ENCODE data around the gene ZNF69.
"Not testable (repeated sequence)": the region's sequence is repeated elsewhere in the genome, so short reads cannot be mapped to it uniquely, and the experiment has no call there.

ZNF69 gene

GRCh38 chr19:11921852-11922495, 34.4 kb downstream of the ZNF69 start:
- Histone ChIP-seq H3K4me3 (ENCODE audit: low read length) (no peak overlapping the region), H3K36me3 (ENCODE audit: insufficient read depth, low read length) (no peaks in the 10 kb centered on the region), H3K4me1 (ENCODE audit: insufficient read depth, low read length) (peaks cover 6% of the 10 kb centered on the region), H3K9me3 (ENCODE audit: low read length) (peaks cover 1% of the 10 kb centered on the region), H2AFZ (ENCODE audit: low read depth, low read length) (no peak overlapping the region), H3K27me3 (ENCODE audit: insufficient read depth, low read length) (no peaks in the 10 kb centered on the region)

GRCh38 chr19:11924886-11925650, 37.5 kb downstream of the ZNF69 start, which contains the start of gene ZNF700:
Gene ZNF700, plus strand, starts transcription at chr19:11925107. Its CDS starts 104 bp downstream, at chr19:11925211.
- H3K4me3 ChIP-seq (ENCODE audit: low read length) = peak within 1 kb of the TSS; percentile 88
- peak within 1 kb of the TSS; percentile 58 for H2AFZ ChIP-seq (ENCODE audit: low read depth, low read length)
- peaks cover 20% of the 10 kb centered on the region for H3K9me3 ChIP-seq (ENCODE audit: low read length)
- H3K27me3 ChIP-seq (ENCODE audit: insufficient read depth, low read length) = no peaks in the 10 kb centered on the region
- peaks cover 6% of the 10 kb centered on the region for H3K4me1 ChIP-seq (ENCODE audit: insufficient read depth, low read length)
- peaks cover 12% of the 10 kb centered on the region for H3K36me3 ChIP-seq (ENCODE audit: insufficient read depth, low read length)

- not testable (repeated sequence) for H3K27me3 ChIP-seq (ENCODE audit: insufficient read depth, low read length); H3K4me1 ChIP-seq (ENCODE audit: insufficient read depth, low read length)
- H2AFZ ChIP-seq (ENCODE audit: low read depth, low read length) = peak overlapping the region; percentile 58
- H3K4me3 ChIP-seq (ENCODE audit: low read length) = peak overlapping the region; percentile 88
- peaks cover 16% of the 10 kb centered on the region for H3K36me3 ChIP-seq (ENCODE audit: insufficient read depth, low read length)
- peaks cover 25% of the 10 kb centered on the region for H3K9me3 ChIP-seq (ENCODE audit: low read length)
Measured at GRCh38 chr19:11925651-11926187, 38.1 kb downstream of the ZNF69 start.

GRCh38 chr19:11927227-11927626, 39.6 kb downstream of the ZNF69 start:
- Histone ChIP-seq H3K36me3 (ENCODE audit: insufficient read depth, low read length) (peaks cover 16% of the 10 kb centered on the region), H3K9me3 (ENCODE audit: low read length) (peaks cover 26% of the 10 kb centered on the region), H2AFZ (ENCODE audit: low read depth, low read length) (no peak overlapping the region), H3K27me3 (ENCODE audit: insufficient read depth, low read length) (no peaks in the 10 kb centered on the region), H3K4me1 (ENCODE audit: insufficient read depth, low read length) (peaks cover 6% of the 10 kb centered on the region), H3K4me3 (ENCODE audit: low read length) (no peak overlapping the region)

GRCh38 chr19:11931051-11931450, 43.5 kb downstream of the ZNF69 start:
- no peak overlapping the region for H3K4me3 ChIP-seq (ENCODE audit: low read length)
- H3K9me3 ChIP-seq (ENCODE audit: low read length) = peaks cover 46% of the 10 kb centered on the region
- H3K27me3 ChIP-seq (ENCODE audit: insufficient read depth, low read length) = no peaks in the 10 kb centered on the region
- no peaks in the 10 kb centered on the region for H3K4me1 ChIP-seq (ENCODE audit: insufficient read depth, low read length)
- peaks cover 25% of the 10 kb centered on the region for H3K36me3 ChIP-seq (ENCODE audit: insufficient read depth, low read length)
- H2AFZ ChIP-seq (ENCODE audit: low read depth, low read length) = no peak overlapping the region

DNA sequence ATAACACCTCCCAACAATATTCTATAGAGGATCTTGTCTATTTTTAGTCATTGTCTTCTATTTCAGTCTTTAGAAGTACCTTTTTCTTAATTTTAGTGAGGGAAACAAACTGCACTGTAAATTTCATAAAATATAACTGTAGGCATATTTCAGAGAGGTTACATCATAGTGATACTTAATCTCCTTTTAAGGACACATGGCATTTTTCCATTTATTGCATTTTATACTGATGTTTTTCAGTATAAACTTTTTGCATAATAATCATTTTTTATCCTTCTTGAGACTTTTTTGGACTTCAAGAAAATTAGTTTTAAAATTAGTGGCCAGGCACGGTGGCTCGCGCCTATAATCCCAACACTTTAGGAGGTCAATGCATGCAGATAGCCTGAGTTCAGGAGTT, 43.9 kb downstream of the ZNF69 start:
- H2AFZ ChIP-seq (ENCODE audit: low read depth, low read length) = no peak overlapping the region
- H3K4me3 ChIP-seq (ENCODE audit: low read length) = no peak overlapping the region
- no peaks in the 10 kb centered on the region for H3K4me1 ChIP-seq (ENCODE audit: insufficient read depth, low read length)
- no peaks in the 10 kb centered on the region for H3K27me3 ChIP-seq (ENCODE audit: insufficient read depth, low read length)
- peaks cover 25% of the 10 kb centered on the region for H3K36me3 ChIP-seq (ENCODE audit: insufficient read depth, low read length)
- peaks cover 46% of the 10 kb centered on the region for H3K9me3 ChIP-seq (ENCODE audit: low read length)

- peaks cover 37% of the 10 kb centered on the region for H3K9me3 ChIP-seq (ENCODE audit: low read length)
- not testable (repeated sequence) for H3K27me3 ChIP-seq (ENCODE audit: insufficient read depth, low read length); H2AFZ ChIP-seq (ENCODE audit: low read depth, low read length); H3K4me3 ChIP-seq (ENCODE audit: low read length); H3K4me1 ChIP-seq (ENCODE audit: insufficient read depth, low read length)
- peaks cover 16% of the 10 kb centered on the region for H3K36me3 ChIP-seq (ENCODE audit: insufficient read depth, low read length)
Measured at GRCh38 chr19:11935829-11936228, 48.2 kb downstream of the ZNF69 start.

GRCh38 chr19:11938383-11938782, 50.8 kb downstream of the ZNF69 start:
- not testable (repeated sequence) for H3K27me3 ChIP-seq (ENCODE audit: insufficient read depth, low read length); H2AFZ ChIP-seq (ENCODE audit: low read depth, low read length); H3K4me3 ChIP-seq (ENCODE audit: low read length); H3K4me1 ChIP-seq (ENCODE audit: insufficient read depth, low read length)
- H3K9me3 ChIP-seq (ENCODE audit: low read length) = peaks cover 48% of the 10 kb centered on the region
- H3K36me3 ChIP-seq (ENCODE audit: insufficient read depth, low read length) = peaks cover 20% of the 10 kb centered on the region

DNA sequence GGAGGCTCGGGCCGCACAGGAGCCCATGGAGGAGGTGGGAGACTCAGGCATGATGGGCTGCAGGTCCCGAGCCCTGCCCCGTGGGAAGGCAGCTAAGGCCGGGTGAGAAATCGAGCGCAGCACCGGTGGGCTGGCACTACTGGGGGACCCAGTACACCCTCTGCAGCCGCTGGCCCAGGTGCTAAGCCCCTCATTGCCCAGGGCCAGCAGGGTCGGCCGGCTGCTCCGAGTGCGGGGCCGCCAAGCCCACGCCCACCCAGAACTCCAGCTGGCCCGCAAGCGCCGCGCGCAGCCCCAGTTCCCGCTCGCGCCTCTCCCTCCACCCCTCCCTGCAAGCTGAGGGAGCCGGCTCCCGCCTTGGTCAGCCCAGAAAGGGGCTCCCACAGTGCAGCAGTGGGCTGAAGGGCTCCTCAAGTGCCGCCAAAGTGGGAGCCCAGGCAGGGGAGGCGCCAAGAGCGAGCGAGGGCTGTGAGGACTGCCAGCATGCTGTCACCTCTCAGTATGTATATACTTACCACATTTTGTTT, 53.8 kb downstream of the ZNF69 start:
- H2AFZ ChIP-seq (ENCODE audit: low read depth, low read length); H3K27me3 ChIP-seq (ENCODE audit: insufficient read depth, low read length); H3K4me1 ChIP-seq (ENCODE audit: insufficient read depth, low read length); H3K4me3 ChIP-seq (ENCODE audit: low read length): not testable (repeated sequence)
- Histone ChIP-seq H3K36me3 (ENCODE audit: insufficient read depth, low read length) (peaks cover 35% of the 10 kb centered on the region), H3K9me3 (ENCODE audit: low read length) (peaks cover 63% of the 10 kb centered on the region)

DNA sequence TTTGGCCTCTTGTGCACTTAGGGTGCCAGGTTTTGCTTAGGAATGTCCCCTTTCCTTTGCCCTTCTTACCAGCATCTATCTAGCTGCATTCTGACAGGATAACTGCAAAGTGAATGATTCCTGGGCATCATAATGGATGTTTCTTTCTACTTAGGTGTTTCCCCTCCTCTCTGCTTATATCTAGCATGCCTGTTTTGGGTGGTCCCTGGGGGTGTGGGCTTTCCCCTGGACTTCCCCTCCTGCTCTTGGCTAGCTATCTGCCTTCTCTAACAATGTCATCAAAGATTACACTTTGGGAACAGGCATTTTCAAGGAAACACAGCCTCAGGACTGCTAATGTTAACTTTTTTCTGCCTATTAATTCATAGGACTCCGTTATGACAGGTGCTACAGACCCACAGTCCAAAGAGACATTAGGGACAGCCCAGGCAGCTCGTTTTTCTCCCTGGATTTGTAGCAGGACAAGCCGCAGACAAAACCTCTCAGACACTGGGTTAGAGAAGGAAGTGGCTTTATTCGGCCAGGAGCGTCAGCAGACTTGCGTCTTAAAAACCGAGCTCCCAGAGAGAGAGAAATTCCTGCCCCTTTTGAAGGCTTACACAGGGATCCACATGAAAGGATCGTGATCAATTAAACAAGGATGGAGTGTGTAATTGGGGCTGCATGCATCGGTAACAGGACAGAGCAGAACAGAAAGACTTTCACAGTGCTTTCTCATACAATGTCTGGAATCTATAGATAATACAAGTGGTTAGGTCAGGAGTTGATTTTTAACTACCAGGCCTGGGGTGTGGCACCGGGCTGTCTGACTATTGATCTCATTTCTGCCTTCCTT, 54.6 kb downstream of the ZNF69 start:
- Histone ChIP-seq H2AFZ (ENCODE audit: low read depth, low read length) (no peak overlapping the region), H3K36me3 (ENCODE audit: insufficient read depth, low read length) (peaks cover 43% of the 10 kb centered on the region), H3K27me3 (ENCODE audit: insufficient read depth, low read length) (no peaks in the 10 kb centered on the region), H3K4me1 (ENCODE audit: insufficient read depth, low read length) (no peaks in the 10 kb centered on the region), H3K9me3 (ENCODE audit: low read length) (peaks cover 68% of the 10 kb centered on the region), H3K4me3 (ENCODE audit: low read length) (no peak overlapping the region)

DNA sequence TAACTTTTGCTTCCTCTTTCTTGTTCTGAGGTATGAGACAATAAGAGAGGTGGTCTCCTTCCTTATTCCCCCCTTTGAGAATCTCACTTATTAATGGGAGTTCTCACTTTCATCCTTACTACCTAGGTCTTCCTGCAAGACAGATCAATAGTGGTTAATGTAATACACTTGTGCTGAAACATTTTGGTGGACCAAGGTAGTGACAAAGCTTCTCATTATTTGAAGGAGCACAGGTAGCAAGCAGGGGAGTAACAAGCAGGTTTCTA, 55.2 kb downstream of the ZNF69 start:
- Histone ChIP-seq H3K4me3 (ENCODE audit: low read length) (no peak overlapping the region), H3K9me3 (ENCODE audit: low read length) (peaks cover 71% of the 10 kb centered on the region), H3K36me3 (ENCODE audit: insufficient read depth, low read length) (peaks cover 49% of the 10 kb centered on the region), H2AFZ (ENCODE audit: low read depth, low read length) (no peak overlapping the region), H3K27me3 (ENCODE audit: insufficient read depth, low read length) (no peaks in the 10 kb centered on the region), H3K4me1 (ENCODE audit: insufficient read depth, low read length) (no peaks in the 10 kb centered on the region)

GRCh38 chr19:11944656-11945055, 57.1 kb downstream of the ZNF69 start:
- H3K4me3 ChIP-seq (ENCODE audit: low read length) = no peak overlapping the region
- H3K9me3 ChIP-seq (ENCODE audit: low read length) = peaks cover 84% of the 10 kb centered on the region
- no peaks in the 10 kb centered on the region for H3K4me1 ChIP-seq (ENCODE audit: insufficient read depth, low read length)
- peaks cover 66% of the 10 kb centered on the region for H3K36me3 ChIP-seq (ENCODE audit: insufficient read depth, low read length)
- no peak overlapping the region for H2AFZ ChIP-seq (ENCODE audit: low read depth, low read length)
- H3K27me3 ChIP-seq (ENCODE audit: insufficient read depth, low read length) = no peaks in the 10 kb centered on the region

DNA sequence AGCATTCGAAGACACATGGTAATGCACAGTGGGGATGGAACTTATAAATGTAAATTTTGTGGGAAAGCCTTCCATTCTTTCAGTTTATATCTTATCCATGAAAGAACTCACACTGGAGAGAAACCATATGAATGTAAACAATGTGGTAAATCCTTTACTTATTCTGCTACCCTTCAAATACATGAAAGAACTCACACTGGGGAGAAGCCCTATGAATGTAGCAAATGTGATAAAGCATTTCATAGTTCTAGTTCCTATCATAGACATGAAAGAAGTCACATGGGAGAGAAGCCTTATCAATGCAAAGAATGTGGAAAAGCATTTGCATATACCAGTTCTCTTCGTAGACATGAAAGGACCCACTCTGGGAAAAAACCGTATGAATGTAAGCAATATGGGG, 61.1 kb downstream of the ZNF69 start:
- Histone ChIP-seq H3K36me3 (ENCODE audit: insufficient read depth, low read length) (peaks cover 83% of the 10 kb centered on the region), H3K27me3 (ENCODE audit: insufficient read depth, low read length) (no peaks in the 10 kb centered on the region), H2AFZ (ENCODE audit: low read depth, low read length) (no peak overlapping the region), H3K4me1 (ENCODE audit: insufficient read depth, low read length) (no peaks in the 10 kb centered on the region), H3K4me3 (ENCODE audit: low read length) (no peak overlapping the region), H3K9me3 (ENCODE audit: low read length) (peaks cover 88% of the 10 kb centered on the region)
